ENCODE measurements around the gene WWOX.
"Not testable (repeated sequence)": the region's sequence is repeated elsewhere in the genome, so short reads cannot be mapped to it uniquely, and the experiment has no call there.

WWOX gene

DNA sequence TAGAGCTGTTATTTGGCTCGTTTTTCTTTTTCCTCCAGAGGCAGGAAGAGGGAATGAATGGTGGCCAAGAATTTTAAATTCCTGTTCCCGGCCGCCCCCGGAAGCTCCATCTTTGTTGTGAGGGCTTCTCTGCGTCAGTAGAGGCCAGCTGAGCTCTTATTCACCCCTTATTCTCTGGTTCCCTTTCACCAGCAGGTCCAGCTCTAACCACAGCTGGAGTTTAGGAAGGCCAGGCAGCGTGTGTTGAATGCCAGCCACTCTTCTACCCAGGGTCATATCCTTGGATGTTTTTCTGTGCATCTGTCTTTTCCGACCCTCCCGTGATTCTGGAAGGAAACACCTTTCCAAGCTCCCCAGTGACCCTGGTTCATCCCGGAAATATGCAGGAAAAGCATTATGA is 570.5 kb downstream of the WWOX start:
- DNase-seq (ENCODE audit: low read depth in 4 of 4, low spot score in 1 of 4) = no peak

DNA sequence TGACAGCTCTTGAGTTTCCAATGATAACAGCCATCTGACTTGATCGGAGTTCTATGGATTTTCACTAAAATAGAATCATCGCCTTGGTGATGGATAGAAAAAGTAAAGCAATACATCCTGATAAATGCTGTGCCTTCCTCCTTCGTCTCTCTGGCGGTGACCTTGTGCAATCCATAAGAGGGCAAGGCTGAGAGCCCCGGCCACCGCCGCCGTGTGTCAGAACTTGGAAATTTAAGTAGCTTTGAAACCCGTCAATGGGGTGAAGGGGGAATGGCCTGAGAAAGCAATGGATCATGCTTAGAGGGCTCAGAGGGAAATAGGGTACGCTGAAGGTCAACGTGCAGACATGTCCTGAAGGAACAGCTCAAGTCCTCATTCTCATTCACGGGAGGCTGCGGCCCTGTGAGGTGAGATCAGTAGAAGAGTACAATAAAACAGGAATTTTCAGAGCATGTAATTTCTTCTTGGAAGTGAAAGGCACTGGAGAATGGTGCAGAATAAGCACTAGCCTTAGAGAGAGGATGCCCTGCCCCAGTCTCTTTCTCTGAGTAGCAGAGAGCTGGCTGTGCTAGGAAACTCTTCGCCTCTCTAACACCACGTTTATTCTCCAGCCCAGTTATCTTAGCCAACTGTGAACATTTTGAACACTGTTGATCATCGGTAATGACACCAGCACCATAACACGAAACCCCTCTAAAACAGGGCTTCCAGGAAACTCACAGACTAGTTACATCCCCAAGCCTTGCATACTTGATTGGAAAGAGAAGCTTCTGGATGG is 573.5 kb downstream of the WWOX start:
- DNase-seq (ENCODE audit: low read depth in 4 of 4, low spot score in 1 of 4) = no peak

DNA sequence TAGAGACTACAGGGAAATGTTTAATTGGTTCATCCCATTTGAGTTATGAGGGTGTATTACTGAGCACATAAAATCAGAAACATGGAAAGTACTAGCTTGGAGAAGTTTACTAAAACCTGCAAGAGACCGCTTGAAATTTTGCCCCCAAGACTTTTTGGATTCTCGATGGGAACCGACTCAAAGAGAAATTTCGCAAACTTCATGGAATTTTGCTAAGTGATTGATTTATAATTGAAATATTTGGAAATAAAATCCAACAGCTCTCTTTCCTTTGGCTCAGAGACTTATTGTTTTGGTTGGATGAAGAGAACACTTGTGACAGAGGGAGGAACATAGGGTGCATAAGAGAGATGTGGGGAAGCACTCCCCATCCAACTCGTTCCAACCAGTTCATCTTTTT is 574.4 kb downstream of the WWOX start:
- no peak for DNase-seq (ENCODE audit: low read depth in 4 of 4, low spot score in 1 of 4)

DNA sequence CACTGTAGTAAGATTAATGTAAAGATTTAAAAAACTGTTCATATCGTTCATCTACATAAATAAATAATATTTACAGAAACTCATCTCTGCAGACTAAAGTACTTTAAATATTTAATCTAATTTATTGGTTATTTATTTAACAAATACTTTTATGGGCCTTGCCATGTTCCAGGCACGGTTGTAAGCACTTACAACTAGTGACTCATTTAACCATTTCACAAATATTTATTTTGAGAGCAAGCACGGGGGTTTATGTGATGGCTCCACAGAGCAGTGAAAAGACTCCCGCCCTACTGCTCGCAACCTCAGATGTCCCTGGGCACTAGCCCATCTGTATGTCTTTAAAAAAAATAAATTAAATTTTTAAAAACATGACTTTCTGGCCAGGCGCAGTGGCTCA is 575.9 kb downstream of the WWOX start:
- no peak for DNase-seq (ENCODE audit: low read depth in 4 of 4, low spot score in 1 of 4)

DNA sequence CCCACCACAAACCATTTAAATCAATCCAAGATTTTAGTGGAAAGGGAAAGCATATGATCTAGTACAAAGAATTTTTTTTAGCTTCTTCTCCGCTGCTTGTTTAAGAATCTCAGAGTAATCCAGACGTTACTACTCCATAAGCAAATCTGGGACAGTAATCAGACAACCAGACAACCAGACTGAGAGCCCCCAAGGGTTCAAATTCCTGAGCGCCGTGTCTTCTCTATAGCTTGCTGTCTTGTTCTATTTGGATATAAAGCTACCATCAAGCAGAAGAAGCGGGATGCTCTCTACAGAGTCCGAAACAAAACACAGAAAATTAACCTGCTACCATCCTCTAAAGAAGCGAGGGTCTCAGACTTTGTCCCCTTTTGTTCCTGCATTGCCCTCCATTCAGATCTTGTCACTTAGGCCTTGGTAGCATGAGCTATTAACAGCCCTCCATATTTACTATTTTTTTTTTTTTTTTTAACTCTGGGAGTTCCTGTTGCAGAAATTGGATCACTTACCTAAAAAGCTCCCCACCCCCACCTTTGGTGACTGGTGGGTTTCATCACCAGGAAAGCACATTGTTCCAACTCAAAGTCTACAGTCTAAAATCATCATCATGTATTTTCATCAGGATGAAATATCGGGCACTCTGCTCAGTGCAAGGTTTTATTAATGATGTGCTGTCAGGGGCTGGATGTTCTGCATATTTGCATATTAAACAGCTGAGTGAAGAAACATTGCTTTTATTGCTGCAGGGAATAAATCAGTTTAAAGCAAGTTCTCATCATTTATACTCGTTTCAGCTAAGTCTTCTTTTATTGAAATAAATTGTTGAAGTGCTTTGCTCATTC is 576.7 kb downstream of the WWOX start:
- no peak for DNase-seq (ENCODE audit: low read depth in 4 of 4, low spot score in 1 of 4)

DNA sequence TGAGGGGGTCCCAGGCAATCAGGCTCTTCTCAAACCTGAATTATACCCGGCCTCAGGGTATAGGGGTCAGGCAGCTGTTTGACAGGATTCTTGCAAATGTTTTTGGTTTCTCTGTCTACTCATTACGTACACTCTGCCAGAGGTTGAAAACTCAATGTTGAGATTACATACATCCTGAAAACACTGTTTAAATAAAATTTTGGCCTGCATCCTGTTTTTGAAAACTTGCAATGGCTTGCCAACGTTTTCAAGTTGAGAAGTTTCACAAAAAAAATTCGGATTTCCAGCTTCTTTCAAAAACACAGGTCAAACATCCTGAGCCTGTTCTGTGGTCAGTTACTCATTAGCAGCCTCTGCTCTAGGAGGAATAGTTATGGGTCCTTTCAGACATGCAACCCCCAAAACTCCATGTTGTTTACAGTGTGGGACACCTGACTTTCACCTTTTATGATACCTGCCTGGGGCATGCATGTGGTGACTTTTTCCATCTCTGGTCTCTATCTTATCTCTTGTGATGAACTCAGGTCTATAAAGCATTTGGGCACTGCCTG is 577.8 kb downstream of the WWOX start:
- no peak for DNase-seq (ENCODE audit: low read depth in 4 of 4, low spot score in 1 of 4)

DNA sequence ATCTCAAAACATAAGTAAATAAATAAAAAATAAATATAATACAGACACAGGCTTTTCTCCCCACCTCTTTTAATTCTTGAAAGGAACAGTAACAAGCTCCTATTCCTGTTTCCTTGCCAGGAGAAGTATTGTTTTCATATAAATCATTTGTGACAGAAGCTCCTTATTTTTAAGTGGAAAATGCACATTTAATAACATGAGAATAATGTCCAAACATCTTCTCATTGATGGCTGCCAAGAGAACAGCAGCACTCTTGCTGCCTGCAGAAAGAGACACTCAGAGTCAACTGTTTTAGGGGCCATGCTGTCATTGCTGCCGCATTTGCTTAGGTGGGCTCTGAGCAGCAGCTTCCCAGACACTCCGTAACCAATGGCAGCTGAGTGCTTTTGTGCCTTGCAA is 580.1 kb downstream of the WWOX start:
- no peak for DNase-seq (ENCODE audit: low read depth in 4 of 4, low spot score in 1 of 4)

DNA sequence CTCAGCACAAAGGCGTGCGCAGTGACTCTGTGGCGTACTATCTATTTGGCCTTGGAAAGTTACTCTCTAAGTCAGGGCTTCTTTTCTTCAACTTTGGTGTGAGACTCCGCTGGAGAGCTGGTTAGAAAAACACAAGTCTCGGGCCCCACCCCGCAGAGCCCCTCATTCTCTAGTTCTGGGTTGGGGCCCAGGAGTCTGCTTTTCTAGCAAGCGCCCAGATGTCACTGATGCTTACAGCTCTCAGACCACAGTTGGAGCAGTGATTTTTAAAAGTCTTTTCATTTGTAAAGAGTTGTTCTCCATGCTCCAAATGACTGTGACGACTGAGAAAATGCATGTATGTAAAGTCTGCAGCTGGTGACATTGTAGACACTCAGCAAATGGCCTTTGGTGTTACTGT is 582.3 kb downstream of the WWOX start:
- DNase-seq (ENCODE audit: low read depth in 4 of 4, low spot score in 1 of 4) = no peak

DNA sequence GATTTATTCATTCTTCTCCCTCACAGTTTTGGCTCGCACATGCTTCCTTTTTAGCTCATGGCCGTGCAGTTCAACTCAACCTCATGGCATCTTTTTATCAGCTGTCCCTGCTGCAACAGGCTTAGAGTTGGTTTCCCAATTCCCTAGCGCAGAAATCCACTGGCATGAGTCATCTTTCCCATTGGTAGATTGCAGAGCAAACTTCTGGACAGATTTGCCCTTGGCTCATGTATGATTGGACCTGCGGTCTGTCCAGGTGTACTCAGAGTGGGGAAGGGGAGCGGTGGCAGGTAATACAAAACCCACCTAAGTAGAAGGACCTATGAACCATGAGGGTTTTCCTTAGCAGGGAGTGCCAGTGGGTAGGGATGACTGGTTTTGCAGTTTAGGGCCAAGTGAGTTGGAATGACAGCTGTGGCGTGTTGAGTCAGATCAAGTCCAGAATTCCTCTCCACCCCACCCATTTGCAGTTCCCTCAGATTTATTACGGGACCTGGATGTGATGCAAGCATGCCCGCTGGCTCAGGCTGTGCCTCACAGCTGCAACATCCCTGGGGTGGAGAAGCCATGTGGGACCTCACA is 584.7 kb downstream of the WWOX start:
- DNase-seq (ENCODE audit: low read depth in 4 of 4, low spot score in 1 of 4) = no peak

DNA sequence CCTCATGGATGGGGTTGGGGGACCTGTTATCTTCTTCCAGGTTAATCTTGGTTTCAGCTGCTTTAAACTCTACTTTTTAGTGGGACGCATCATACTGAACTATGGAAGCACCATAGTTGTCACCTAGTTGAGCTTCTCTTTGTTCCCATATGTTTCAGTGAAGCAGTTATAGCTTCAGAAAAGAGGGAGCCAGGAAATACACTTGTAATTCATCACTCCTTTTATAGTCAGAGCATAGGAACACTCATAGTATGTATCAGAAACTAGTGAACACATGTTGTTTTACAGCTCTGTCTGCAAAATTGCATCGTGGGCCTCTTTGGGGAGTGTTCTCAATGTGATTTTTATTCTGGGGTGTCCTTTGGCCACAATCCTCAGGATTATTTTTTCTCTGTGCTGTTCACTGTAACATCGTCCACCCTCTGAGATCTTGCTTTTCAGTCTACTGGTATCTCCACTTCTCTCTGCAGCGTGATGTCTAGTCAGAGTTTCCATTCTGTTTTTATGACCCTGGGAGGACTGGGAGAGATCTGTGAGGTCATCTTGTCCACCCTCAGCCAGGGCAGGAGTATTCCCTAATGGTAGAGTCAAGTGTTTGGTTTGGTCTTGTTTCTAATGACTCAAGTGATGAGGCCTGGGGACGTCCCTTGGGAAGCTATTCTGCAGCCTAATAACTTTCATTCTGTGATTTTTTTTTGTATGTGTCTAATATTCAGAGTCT is 585.4 kb downstream of the WWOX start:
- DNase-seq (ENCODE audit: low read depth in 4 of 4, low spot score in 1 of 4) = no peak

DNA sequence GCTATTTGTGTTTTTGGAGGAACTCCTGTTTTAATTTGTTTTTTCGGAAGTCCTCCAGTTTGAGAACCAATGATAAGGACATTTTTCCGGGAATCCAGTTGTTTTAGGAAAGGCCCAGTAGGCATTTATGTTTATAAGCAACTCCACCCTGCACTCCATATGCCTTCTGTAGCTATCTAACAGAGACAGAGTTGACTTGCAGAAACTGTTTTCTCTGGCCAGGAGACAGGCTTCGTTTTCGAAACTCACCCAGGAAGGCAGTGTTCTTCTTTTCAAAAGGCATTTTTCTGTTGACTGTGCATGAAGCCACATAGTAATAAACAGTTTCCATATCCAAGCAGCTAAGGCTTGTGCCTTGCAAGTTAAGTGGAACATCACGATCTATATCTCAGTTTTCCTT is 587.1 kb downstream of the WWOX start:
- DNase-seq (ENCODE audit: low read depth in 4 of 4, low spot score in 1 of 4) = no peak

DNA sequence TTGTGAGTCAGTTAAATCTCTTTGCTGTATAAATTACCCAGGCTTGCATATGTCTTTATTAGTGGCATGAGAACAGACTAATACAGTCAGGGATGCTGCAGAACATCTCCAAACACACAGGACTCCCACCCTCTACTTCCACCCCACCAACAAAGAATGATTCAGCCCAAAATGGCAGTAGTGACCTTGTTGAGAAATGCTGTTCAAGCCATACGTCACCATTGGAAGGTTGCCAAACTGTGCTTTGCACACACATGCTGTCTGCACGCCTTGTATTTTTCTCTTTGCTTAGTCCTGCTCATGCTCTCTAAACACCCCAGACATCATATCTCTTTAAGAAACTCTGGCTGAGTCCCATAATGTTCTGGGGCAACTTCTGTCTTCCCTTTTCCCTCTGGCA is 589.6 kb downstream of the WWOX start:
- no peak for DNase-seq (ENCODE audit: low read depth in 4 of 4, low spot score in 1 of 4)

DNA sequence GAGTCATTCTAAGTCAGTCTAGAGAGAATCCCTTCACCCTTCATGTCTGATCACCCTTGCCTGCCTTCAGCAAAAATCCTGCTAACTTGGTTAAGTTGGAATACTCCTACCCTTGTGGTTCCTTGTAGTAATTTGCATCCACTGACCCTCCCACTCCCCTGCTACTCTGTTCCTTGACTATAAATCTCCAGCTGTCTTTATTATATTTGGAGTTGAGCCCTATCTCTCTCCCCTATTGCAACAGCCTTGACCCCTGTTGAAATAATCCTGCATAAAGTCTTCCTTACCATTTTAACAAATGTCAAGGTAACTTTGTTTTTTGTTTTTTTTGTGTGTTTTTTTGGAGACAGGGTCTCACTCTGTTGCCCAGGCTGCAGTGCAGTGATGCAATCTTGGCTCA is 590.1 kb downstream of the WWOX start:
- DNase-seq (ENCODE audit: low read depth in 4 of 4, low spot score in 1 of 4) = no peak

DNA sequence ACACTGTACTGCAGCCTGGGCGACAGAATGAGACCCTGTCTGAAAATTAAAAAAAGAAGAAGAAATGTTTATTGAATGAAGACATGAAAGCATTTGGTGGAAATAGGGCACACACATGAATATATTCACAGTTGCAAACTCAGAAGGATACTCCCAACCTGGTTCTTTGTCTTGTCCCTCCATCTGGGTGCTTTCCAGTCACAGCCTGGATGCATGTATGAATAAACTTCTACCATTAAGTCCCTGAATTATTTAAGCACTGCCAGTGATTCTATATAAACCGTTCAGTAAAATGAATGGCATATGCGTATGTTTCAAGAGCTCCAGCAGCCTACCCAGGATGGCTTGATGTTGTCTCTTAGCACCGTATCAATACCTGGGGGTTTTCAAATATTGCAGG is 591.1 kb downstream of the WWOX start:
- DNase-seq (ENCODE audit: low read depth in 4 of 4, low spot score in 1 of 4) = no peak

DNA sequence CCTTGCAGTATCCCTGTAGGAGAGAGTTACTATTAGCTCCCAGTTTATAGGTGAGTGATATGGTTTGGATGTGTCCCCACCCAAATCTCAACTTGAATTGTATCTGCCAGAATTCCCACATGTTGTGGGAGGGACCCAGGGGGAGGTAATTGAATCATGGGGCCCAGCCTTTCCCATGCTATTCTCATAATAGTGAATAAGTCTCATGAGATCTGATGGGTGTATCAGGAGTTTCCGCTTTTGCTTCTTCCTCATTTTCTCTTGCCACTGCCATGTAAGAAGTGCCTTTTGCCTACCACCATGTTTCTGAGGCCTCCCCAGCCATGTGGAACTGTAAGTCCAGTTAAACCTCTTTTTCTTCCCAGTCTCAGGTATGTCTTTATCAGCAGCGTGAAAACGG is 592.3 kb downstream of the WWOX start:
- not testable (repeated sequence) for DNase-seq (ENCODE audit: low read depth in 4 of 4, low spot score in 1 of 4)

DNA sequence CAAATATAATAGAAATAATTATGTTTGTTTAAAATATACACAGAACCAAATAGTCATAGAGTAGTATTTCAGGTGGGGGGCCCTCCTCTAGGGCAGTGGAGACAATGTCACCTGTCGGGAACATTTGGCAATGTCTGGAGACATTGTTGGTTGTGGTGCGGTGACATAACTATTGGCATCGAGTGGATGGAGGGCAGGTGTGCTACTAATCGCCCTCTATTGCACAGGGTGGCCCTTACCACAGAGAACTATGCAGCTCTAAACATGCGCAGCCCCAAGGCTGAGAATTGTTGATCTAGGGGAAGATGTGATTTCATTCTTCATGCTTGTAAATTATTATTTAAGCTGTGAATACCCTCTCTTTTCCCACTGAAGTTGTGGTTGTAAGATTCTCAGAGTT is 594.0 kb downstream of the WWOX start:
- no peak for DNase-seq (ENCODE audit: low read depth in 4 of 4, low spot score in 1 of 4)

DNA sequence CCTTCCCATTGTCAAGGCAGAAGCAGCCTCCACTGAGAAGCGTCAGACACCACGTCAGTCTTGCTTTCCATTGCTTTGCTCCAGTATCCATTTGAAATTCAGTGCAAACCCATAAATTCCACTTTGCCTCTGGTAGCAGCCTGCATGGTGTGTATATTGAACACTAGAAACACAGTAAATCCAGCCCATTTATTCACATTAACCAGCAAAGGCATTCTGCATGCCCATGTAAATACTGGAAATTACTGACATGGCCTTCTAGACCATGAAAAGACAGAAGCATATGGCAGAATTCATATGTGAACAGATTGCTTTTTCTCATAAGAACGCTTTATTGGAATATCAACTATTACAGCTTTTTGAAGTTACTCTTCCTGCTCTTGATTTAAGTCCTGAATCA is 595.0 kb downstream of the WWOX start:
- DNase-seq (ENCODE audit: low read depth in 4 of 4, low spot score in 1 of 4) = no peak

DNA sequence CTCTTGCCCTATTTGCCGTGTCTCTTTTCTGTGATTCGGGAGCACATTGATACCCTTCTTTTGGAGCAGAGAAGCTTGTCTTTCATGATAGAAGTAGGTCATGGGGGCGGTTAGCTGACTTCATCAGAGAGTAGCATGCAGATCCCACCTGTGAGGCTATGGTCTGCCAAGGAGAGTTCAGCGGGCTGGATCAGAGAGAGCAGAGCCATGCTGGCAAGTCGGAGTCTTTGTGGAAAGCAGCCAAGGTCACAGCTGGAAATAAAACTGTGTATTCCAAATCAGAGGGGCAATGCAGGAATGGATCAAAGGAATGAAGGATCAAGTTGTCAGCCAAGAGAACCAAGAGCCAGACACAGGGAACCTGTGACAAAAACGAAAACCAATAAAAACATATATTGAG is 595.9 kb downstream of the WWOX start:
- DNase-seq (ENCODE audit: low read depth in 4 of 4, low spot score in 1 of 4) = no peak

DNA sequence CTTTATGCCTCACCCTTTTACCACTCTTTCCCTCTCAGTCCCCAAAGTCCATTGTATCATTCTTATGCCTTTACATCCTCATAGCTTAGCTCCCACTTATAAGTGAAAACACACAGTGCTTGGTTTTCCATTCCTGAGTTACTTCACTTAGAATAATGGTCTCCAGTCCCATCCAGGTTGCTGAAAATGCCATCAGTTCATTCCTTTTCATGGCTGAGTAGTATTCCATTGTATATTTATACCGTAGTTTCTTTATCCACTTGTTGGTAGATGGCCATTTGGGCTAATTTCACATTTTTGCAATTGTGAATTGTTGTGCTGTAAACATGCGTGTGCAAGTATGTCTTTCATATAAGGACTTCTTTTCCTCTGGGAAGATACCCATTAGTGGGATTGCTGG is 597.3 kb downstream of the WWOX start:
- DNase-seq (ENCODE audit: low read depth in 4 of 4, low spot score in 1 of 4) = no peak

DNA sequence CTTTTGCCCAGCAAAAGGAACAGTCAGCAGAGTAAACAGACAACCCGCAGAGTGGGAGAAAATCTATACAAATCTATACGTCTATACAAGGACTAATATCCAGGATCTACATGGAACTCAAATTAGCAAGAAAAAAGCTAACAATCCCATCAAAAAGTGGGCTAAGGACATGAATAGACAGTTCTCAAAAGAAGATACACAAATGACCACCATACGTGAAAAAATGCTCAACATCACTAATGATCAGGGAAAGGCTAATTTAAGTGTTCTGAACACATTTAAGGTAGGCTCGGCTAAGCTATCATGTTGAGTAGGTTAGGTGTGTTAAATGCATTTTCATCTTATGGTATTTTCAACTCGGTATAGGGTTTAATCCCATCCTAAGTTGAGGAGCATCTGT is 598.0 kb downstream of the WWOX start:
- no peak for DNase-seq (ENCODE audit: low read depth in 4 of 4, low spot score in 1 of 4)

DNA sequence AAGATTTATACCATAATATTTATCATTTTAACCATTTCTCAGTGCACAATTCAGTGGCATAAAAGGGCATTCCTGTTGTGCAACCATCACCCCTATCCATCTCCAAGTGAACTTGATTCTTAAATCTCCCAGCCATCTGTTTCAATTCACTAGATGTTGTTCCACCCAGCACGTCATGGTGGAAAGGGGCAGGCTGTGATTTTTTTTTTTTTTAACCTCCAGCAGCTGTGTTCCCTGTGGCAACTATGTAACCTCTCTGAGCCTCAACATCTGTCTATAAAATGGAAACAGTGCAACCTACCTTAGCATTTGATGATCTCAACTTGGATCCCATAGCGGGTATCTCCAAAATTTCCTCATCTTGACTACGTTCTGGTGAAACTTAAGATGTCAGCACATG is 604.5 kb downstream of the WWOX start:
- no peak for DNase-seq (ENCODE audit: low read depth in 4 of 4, low spot score in 1 of 4)

All from stimulated activated CD4-positive, alpha-beta T cell treated with anti-CD3 and anti-CD28 coated beads, Interleukin-1b, Interleukin-23, amount 100 ng/mL, for 24 hours (primary cell).